HG03108 (cell line): ENCODE data around the gene TRIM66.

ENCODE experiments used
- ATAC-seq: cut with Tn5 transposase; IDR thresholded peaks from one replicate; pipeline ENCODE4 v1.9.1; 2021; ENCODE audit warnings: moderate library complexity; ENCODE audit not compliant: unreplicated experiment

TRIM66 gene

GRCh38 chr11:8614497-8614896 lies 68.0 kb downstream of the TRIM66 start:
- ATAC-seq = no peak

- no peak for ATAC-seq
These were observed 69.4 kb downstream of the TRIM66 start for GRCh38 chr11:8613036-8613435.

- ATAC-seq = no peak
These were observed 69.9 kb downstream of the TRIM66 start for GRCh38 chr11:8612522-8612921.

GRCh38 chr11:8610532-8611116 lies 71.8 kb downstream of the TRIM66 start:
- no peak for ATAC-seq

DNA sequence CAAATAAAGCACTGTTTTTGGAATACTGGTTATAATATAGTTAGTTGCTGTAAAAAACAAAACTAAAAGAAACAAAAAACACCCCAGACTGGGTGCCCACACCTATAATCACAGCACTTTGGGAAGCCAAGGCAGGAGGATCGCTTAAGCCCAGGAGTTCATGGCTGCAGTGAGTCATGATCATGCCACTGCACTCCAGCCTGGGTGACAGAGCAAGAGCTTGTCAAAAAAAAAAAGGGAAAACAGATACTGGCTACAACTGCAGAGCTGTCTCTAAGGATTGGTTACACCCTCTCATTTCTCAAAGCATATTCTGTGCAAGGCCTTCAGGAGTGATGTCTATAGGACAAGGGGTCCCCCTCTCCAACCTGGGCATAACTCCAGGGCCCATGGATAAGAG lies 73.8 kb downstream of the TRIM66 start:
- no peak for ATAC-seq

DNA sequence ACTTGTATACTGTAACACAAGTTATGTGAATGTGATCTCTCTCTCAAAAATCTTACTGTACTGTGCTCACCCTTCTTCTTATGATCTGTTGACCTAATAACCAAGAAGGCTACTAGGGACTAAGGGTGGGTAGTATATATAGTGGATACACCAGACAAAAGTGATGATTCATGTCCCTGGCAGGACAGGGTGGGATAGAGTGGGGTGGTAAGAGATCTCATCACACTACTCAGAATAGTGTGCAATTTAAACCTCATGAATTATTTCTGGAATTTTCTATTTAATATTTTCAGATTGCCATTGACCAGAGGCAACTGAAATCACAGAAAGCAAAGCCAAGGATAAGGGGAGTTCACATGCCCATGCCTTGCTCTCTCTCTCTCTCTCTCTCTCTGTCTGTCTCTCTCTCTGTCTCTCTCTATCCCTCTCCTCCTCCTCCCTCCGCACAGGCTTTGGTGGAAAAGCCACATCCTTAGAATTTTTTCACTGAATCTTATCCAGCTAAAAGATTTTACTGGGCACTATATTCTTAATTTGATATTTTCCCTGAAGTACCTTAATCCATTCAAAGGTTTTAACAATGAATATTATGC lies 76.4 kb downstream of the TRIM66 start:
- ATAC-seq = no peak

- peak; percentile 64 for ATAC-seq
These were observed 78.3 kb downstream of the TRIM66 start for GRCh38 chr11:8604078-8604723.

- no peak for ATAC-seq
These were observed 78.8 kb downstream of the TRIM66 start for GRCh38 chr11:8603696-8604077.

DNA sequence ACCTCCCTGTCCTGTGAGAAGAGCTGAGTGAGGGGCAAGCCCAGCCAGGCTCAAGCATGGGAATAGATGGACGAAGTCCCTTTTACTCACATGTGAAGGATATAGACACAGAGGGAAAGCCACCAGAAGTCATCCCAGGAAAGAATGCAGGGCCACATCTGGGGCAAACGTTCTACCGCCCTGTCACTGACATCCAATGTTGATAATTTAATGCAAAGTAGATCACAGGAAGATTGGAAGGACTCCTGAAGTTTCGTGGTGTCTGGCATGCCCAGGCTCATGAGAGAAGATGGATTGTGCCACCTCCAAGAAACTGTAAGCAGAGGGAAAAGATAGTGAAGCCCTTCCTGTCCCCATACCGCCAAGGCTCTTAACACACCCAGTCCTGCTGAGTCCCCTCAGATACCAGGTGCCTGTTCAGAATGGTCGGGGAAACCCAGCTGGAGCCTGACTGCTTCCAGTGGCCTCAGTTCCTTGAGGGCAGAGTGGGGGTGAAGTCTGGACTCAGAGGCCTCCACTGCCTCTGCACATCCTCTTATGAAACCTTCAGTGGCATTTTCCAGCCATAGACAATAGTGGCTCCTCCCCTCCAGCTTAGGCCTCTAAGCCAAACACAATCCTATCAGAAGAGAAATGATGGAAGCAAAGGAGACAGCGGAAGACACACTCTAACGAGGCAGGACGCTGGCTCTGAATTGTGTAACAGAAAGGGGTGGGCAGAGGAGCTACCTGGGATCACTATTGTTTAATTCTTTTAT lies 80.9 kb downstream of the TRIM66 start:
- no peak for ATAC-seq

GRCh38 chr11:8598506-8598905 lies 84.0 kb downstream of the TRIM66 start:
- ATAC-seq = no peak

- ATAC-seq = no peak
These were observed 85.3 kb downstream of the TRIM66 start for GRCh38 chr11:8597182-8597581.

GRCh38 chr11:8596504-8597046 lies 85.9 kb downstream of the TRIM66 start:
- no peak for ATAC-seq

DNA sequence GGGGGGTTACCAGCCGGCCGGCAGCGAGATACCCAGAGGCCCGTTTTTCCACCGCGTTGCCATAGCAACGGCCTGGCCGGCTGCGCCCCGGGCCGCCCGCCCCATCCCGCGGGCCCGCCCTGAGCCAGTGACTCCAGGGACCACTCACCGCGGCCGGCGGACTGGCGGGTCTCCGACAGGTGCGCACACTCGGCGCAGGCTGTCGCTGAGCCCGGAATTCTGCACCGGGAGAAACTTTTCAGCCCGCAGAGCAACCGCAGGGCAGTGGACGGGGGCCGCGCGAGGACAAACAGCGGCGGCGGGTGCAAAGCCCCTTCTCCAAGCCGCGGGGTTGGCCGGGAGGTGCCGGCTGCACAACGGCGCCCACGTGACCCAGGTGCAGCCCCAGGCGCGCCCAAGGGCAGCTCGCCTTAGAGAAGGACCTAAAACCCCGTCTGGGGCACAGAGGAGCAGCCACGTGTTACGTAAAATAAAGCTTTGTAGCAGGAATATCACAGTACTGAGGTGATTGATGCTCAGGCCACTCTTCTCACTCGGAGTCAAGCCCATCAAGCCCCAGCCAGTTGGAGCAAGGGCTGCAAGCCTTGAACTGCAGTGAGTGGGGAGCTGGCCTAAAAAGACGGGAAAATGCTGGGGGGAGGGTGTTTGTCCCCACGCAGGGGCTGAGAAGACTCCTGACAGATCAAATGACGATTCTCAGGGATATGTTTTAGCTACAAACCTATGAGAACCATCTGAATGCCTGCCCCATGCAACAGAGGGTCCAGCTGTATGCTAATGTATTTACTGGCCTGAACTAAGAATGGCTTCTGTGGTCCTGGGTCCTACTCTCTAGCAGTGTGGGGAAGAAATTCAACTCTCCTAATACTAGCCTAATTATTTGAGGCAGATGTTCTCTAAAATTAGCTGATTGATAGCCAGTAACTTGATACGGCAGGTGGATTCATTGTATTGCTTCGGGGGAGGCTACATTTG lies 88.2 kb downstream of the TRIM66 start, which contains the start of gene STK33:
TSS of gene STK33 (minus strand) at position 294 of the 975 bp plus-strand sequence. CDS start 119,323 bp downstream, outside the sequence.
- ATAC-seq = peak; percentile 93

GRCh38 chr11:8593455-8593854 lies 89.0 kb downstream of the TRIM66 start:
- peak; percentile 10 for ATAC-seq

DNA sequence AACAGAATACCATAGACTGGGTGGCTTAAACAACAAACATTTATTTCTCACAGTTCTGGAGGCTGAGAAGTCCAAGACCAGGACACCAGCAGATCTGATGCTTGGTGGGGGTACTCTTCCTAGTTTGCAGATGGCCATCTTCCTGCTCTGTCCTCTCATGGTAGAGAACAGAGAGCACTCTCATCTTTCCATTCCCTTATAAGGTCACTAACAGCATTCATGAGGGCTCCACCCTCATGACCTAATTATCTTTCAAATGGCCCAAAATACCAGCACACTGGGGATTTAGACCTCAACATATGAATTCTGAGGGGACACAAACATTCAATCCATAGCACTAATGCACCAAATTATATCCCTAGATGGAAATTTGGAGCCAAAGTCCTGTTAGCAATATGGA lies 94.5 kb downstream of the TRIM66 start:
- no peak for ATAC-seq

DNA sequence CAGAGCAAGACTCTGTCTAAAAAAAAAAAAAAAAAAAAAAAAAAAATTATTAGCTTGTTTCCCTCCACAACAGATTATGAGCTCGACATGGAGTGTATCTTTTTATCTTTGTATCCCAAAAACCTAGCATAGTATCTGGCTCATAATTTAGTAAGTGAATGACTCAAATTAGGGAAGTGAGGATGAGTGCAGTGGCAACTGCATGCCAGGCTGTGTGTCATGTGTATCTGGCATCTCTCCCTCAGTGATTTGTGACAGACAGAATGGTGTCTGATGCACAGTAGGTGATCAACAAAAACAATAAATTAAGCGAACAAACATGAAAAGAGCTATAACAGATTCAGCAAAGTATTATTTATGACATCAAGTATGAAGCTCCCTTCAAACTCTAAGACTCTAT lies 95.7 kb downstream of the TRIM66 start:
- no peak for ATAC-seq

GRCh38 chr11:8586184-8586583 lies 96.3 kb downstream of the TRIM66 start:
- ATAC-seq = no peak

- ATAC-seq = no peak
These were observed 98.0 kb downstream of the TRIM66 start for GRCh38 chr11:8584511-8584910.

DNA sequence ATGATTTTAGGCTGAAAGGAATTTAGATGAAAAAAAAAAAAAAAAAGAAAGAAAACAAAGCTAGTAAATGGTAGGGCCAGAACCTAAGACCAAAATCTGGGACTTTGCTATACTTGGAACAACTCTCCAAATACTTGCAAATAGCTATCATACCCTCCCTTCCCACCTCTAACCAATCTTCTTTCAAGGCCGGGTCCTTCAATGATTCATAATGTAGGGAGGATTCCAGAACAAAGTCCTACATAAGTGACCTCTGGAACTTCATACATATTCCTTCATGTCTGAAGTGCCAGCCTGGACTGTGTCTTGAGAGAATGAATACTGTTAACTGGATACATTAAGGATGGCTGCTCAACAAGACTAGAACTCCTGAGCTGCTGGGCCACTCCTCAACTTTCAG lies 98.4 kb downstream of the TRIM66 start:
- ATAC-seq = no peak

- no peak for ATAC-seq
These were observed 101.2 kb downstream of the TRIM66 start for GRCh38 chr11:8581300-8581699.
